ENCODE data around the gene COLEC11. TPM values are rescaled to one million over a fixed set of nuclear protein-coding genes. Genes with fewer than 3 reads are reported as not detected.

COLEC11 gene
- total and polyA plus RNA-seq, 10 donors = 0.64 to 8.0 (median 3.1) TPM

GRCh38 chr2:3643371-3644245 is 48.7 kb downstream of the COLEC11 start:
- no peak for TF ChIP-seq POLR2A (IDR thresholded peaks at IDR 0.05)
- TF ChIP-seq, protein P1, sequence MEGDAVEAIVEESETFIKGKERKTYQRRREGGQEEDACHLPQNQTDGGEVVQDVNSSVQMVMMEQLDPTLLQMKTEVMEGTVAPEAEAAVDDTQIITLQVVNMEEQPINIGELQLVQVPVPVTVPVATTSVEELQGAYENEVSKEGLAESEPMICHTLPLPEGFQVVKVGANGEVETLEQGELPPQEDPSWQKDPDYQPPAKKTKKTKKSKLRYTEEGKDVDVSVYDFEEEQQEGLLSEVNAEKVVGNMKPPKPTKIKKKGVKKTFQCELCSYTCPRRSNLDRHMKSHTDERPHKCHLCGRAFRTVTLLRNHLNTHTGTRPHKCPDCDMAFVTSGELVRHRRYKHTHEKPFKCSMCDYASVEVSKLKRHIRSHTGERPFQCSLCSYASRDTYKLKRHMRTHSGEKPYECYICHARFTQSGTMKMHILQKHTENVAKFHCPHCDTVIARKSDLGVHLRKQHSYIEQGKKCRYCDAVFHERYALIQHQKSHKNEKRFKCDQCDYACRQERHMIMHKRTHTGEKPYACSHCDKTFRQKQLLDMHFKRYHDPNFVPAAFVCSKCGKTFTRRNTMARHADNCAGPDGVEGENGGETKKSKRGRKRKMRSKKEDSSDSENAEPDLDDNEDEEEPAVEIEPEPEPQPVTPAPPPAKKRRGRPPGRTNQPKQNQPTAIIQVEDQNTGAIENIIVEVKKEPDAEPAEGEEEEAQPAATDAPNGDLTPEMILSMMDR (IDR thresholded peaks at IDR 0.05 in 8 of 11, conservative IDR thresholded peaks at IDR 0.05 in 3 of 11) = no peak
- TF ChIP-seq POLR2AphosphoS5 (IDR thresholded peaks at IDR 0.05) = no peak
- Histone ChIP-seq H3K27me3 (replicated peaks in 1 of 7) (no peaks in the 10 kb centered on the region), H3K27ac (no peak overlapping the region), H3K9me3 (no peaks in the 10 kb centered on the region), H3K4me1 (no peaks in the 10 kb centered on the region), H3K4me3 (no peak overlapping the region), H3K36me3 (no peaks in the 10 kb centered on the region)
- DNase-seq = peak; percentile 72
- intact Hi-C loops (cut with DNase I; ENCODE audit: low total_unique reads) = no loop called here
- WGBS, 5 donors = 89 to 90% (median 89%) methylated on average over 36 to 48 of the region's 48 CpGs

GRCh38 chr2:3644246-3644525 is 49.3 kb downstream of the COLEC11 start:
- Histone ChIP-seq H3K27me3 (replicated peaks in 1 of 7) (no peaks in the 10 kb centered on the region), H3K4me3 (no peak overlapping the region), H3K27ac (no peak overlapping the region), H3K9me3 (no peaks in the 10 kb centered on the region), H3K36me3 (no peaks in the 10 kb centered on the region), H3K4me1 (no peaks in the 10 kb centered on the region)
- DNase-seq = no peak
- intact Hi-C loops (cut with DNase I; ENCODE audit: low total_unique reads) = no loop called here
- TF ChIP-seq, protein P1 (IDR thresholded peaks at IDR 0.05 in 8 of 11, conservative IDR thresholded peaks at IDR 0.05 in 3 of 11) = no peak
- TF ChIP-seq POLR2A (IDR thresholded peaks at IDR 0.05) = no peak
- TF ChIP-seq POLR2AphosphoS5 (IDR thresholded peaks at IDR 0.05) = no peak

DNA sequence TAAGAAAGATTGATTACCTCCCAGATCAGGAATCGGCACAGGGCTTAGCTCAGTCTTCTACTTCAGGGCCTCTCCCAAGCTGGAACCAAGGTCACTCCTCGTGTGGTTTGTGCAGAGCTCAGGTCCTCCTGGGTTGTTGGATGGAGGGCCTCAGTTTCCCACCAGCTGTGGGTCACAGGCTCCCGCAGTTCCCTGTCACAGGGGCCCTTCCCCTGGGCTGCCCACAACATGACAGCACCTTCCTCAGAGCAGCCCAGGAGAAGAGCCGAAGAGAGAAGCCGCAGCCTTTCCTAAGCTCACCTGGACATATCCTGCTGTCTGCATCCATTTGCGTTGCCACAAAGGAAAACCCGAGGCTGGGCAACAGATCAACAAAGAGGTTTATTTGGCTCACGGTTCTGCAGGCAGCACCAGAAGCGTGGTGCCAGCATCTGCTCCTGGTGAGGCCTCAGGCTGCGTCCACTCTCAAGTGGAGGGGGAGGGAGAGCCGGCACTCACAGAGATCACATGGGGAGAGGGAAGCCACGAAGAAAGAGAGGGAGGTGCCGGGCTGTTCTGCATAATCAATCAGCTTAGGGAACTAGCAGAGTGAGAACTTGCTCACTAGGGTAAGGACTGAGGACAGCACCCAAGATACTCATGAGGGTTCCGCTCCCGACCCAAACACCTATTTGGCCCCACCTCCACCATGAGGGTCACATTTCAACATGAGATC is 50.1 kb downstream of the COLEC11 start:
- no peak overlapping the region for H3K27ac ChIP-seq
- 79 to 86% (median 83%) methylated on average over 15 of the region's 15 CpGs for WGBS, 5 donors
- intact Hi-C loops (cut with DNase I; ENCODE audit: low total_unique reads) = no loop called here
- no peak for TF ChIP-seq POLR2AphosphoS5 (IDR thresholded peaks at IDR 0.05)
- TF ChIP-seq, protein P1 (IDR thresholded peaks at IDR 0.05 in 8 of 11, conservative IDR thresholded peaks at IDR 0.05 in 3 of 11) = no peak
- no peak for TF ChIP-seq POLR2A (IDR thresholded peaks at IDR 0.05)
- no peaks in the 10 kb centered on the region for H3K36me3 ChIP-seq
- no peaks in the 10 kb centered on the region for H3K4me1 ChIP-seq
- H3K4me3 ChIP-seq = no peak overlapping the region
- no peaks in the 10 kb centered on the region for H3K9me3 ChIP-seq
- DNase-seq = peak; percentile 56
- H3K27me3 ChIP-seq (replicated peaks in 1 of 7) = peaks cover 0 to 6% (median 0%) of the 10 kb centered on the region in 7 donors

GRCh38 chr2:3645745-3646389 is 51.0 kb downstream of the COLEC11 start:
- Histone ChIP-seq H3K27ac (no peak overlapping the region), H3K27me3 (replicated peaks in 1 of 7) (peaks cover 0 to 14% (median 0%) of the 10 kb centered on the region in 7 donors), H3K4me3 (no peak overlapping the region), H3K9me3 (no peaks in the 10 kb centered on the region), H3K4me1 (peaks cover 3 to 5% (median 3%) of the 10 kb centered on the region in 6 donors), H3K36me3 (no peaks in the 10 kb centered on the region)
- TF ChIP-seq POLR2AphosphoS5 (IDR thresholded peaks at IDR 0.05) (no peak), POLR2A (IDR thresholded peaks at IDR 0.05) (no peak)
- TF ChIP-seq, protein P1 (IDR thresholded peaks at IDR 0.05 in 8 of 11, conservative IDR thresholded peaks at IDR 0.05 in 3 of 11) = no peak
- intact Hi-C loops (cut with DNase I; ENCODE audit: low total_unique reads) = no loop called here
- DNase-seq = peak; percentile 65
- WGBS, 5 donors = 71 to 78% (median 76%) methylated on average over 10 of the region's 10 CpGs

All from spleen (tissue), 11 donors.